Ishikawa (cell line): ENCODE data around the gene TRPC3.

Experiments
- CEBPB ChIP-seq: IDR thresholded peaks from 2 replicates; pipeline ENCODE4 v1.6.1; 2012
- EP300 ChIP-seq: IDR thresholded peaks from 2 replicates; pipeline ENCODE4 v1.6.1; 2012; ENCODE audit warnings: borderline replicate concordance
- NFIC ChIP-seq: IDR thresholded peaks from 2 replicates; pipeline ENCODE4 v1.6.1; 2012
- RAD21 ChIP-seq: IDR thresholded peaks from 2 replicates; pipeline ENCODE4 v1.6.1; 2012; ENCODE audit warnings: low read depth
- REST ChIP-seq: IDR thresholded peaks from 2 replicates; pipeline ENCODE4 v1.6.1; 2012; ENCODE audit warnings: low read depth, mild to moderate bottlenecking
- YY1 ChIP-seq: IDR thresholded peaks from 2 replicates; pipeline ENCODE4 v1.6.1; 2012; ENCODE audit warnings: low read depth

DNA sequence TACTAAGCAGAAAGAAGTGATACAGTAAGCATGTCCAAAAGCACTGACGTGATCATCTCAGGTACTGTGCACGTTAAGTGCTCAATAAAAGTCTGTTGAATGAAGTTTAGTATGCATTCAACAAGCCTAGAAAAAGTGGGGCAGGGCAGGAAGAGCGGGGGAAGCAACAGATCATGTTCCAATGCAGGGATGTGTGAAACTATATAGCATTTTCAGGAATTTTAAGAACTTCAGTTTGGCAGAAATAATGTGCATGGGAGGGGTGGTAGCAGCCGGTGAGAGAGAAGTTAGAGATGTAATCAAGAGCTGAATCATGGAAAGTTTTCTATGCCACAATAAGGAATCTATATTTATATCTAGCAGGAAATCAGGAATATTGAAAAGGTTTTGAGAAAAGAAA, 109.0 kb downstream of the TRPC3 start:
- TF ChIP-seq CEBPB, result no peak
- no peak for TF ChIP-seq REST
- TF ChIP-seq EP300, result no peak
- no peak for TF ChIP-seq NFIC
- TF ChIP-seq RAD21, result no peak
- no peak for TF ChIP-seq YY1
